Gastroesophageal sphincter (tissue), 4 donors: ENCODE measurements around the gene GLB1L3. TPM values are rescaled to one million over a fixed set of nuclear protein-coding genes. Genes with fewer than 3 reads are reported as not detected.
A peak's percentile ranks its signal among the peaks of the same experiment; 100 is the strongest.

Source experiments
- ATAC-seq: fragments of 150-250 bp; one replicate; pipeline ENCODE4 v1.9.1; 2016; ENCODE audit warnings: mild to moderate bottlenecking, moderate library complexity
- H3K27ac ChIP-seq, 4 donors: fragments of 200-600 bp; sonication (generic) in 3 of 4; 1 replicate in 3 of 4; 2 replicates in 1 of 4; pipeline ENCODE4 v1.5.1; 2016 to 2019
- H3K27me3 ChIP-seq: fragments of 200-600 bp; sonication (generic); one replicate; pipeline ENCODE4 v1.5.1; 2019
- H3K36me3 ChIP-seq, 2 donors: fragments of 200-600 bp; sonication (generic); one replicate each; pipeline ENCODE4 v1.5.1; 2019; ENCODE audit warnings: control low read depth in 1 of 2
- H3K4me1 ChIP-seq, 3 donors: fragments of 200-600 bp; sonication (generic); 1 replicate in 2 of 3; 2 replicates in 1 of 3; pipeline ENCODE4 v1.5.1; 2016 to 2019; ENCODE audit warnings: control low read depth in 2 of 3
- H3K4me3 ChIP-seq, 2 donors: fragments of 200-600 bp; sonication (generic); one replicate each; pipeline ENCODE4 v1.5.1; 2019; ENCODE audit warnings: mild to moderate bottlenecking in 1 of 2, moderate library complexity in 1 of 2
- H3K9me3 ChIP-seq, 3 donors: fragments of 200-600 bp; sonication (generic); one replicate each; pipeline ENCODE4 v1.5.1; 2017 to 2019; ENCODE audit warnings: control low read depth in 2 of 3
- CTCF ChIP-seq, 4 experiments: fragments of 200-600 bp in 2 of 4; fragments of 450-650 bp in 2 of 4; sonication (generic) in 1 of 4; IDR thresholded peaks; one replicate each; pipeline ENCODE4 v1.5.1; 2017 to 2019; ENCODE audit warnings: antibody characterized with exemption in 4 of 4, mild to moderate bottlenecking in 2 of 4, moderate library complexity in 2 of 4
- EP300 ChIP-seq: sonication (generic); formaldehyde crosslinking; IDR thresholded peaks from one replicate; pipeline ENCODE4 v1.6.1; 2017; ENCODE audit warnings: antibody characterized with exemption, mild to moderate bottlenecking
- POLR2A ChIP-seq, 2 donors: fragments of 450-650 bp; IDR thresholded peaks; one replicate each; pipeline ENCODE4 v1.6.1; 2017; ENCODE audit warnings: antibody characterized with exemption in 2 of 2, mild to moderate bottlenecking in 2 of 2, moderate library complexity in 1 of 2
- POLR2AphosphoS5 ChIP-seq: sonication (generic); formaldehyde crosslinking; IDR thresholded peaks from one replicate; pipeline ENCODE4 v1.6.1; 2017; ENCODE audit warnings: antibody characterized with exemption
- WGBS, 2 donors: methylation state at CpG; one replicate each; pipeline ENCODE4 v1.1.5; 2018; ENCODE audit warnings: low coverage in 1 of 2; 5-methylcytosine and 5-hydroxymethylcytosine counted together
- total RNA-seq, 4 donors: library from RNA; depleted of rRNA; stranded (reverse); fragments of >200 nt; gene quantifications; one replicate each; pipeline ENCODE4 v1.1.0, GENCODE V29; 2016

The GLB1L3 gene
- total RNA-seq, 4 donors from 2014 or later: 0.42 TPM; not detected in 3

- no peak for ATAC-seq
- 89% methylated on average over 5 of the region's 27 CpGs; no CpG with 5 or more reads in 1 of the 2 donors for WGBS, 2 donors
- Histone ChIP-seq H3K27me3 (peaks cover 7% of the 10 kb centered on the region), H3K4me3 (no peak overlapping the region), H3K9me3 (no peaks in the 10 kb centered on the region), H3K4me1 (peaks cover 0 to 6% (median 0%) of the 10 kb centered on the region in 3 donors), H3K27ac (no peak overlapping the region), H3K36me3 (no peaks in the 10 kb centered on the region)
- TF ChIP-seq CTCF (IDR thresholded peaks at IDR 0.05) (no peak), POLR2AphosphoS5 (no peak), POLR2A (IDR thresholded peaks at IDR 0.05) (no peak), EP300 (no peak)
Observed at GRCh38 chr11:134358165-134358855, 82.1 kb downstream of the GLB1L3 start.

- H3K27me3 ChIP-seq: peaks cover 9% of the 10 kb centered on the region
- WGBS, 2 donors: 78 to 80% methylated on average over 2 to 9 of the region's 18 CpGs
- ATAC-seq: no peak
- H3K36me3 ChIP-seq: no peaks in the 10 kb centered on the region
- peaks cover 0 to 6% (median 0%) of the 10 kb centered on the region in 3 donors for H3K4me1 ChIP-seq
- TF ChIP-seq EP300: no peak
- no peak for TF ChIP-seq POLR2AphosphoS5
- no peak for TF ChIP-seq POLR2A (IDR thresholded peaks at IDR 0.05)
- no peak for TF ChIP-seq CTCF (IDR thresholded peaks at IDR 0.05)
- no peak overlapping the region for H3K27ac ChIP-seq
- H3K4me3 ChIP-seq: no peak overlapping the region
- H3K9me3 ChIP-seq: no peaks in the 10 kb centered on the region
Observed at GRCh38 chr11:134358856-134359490, 82.8 kb downstream of the GLB1L3 start.

GRCh38 chr11:134359646-134360045, 83.5 kb downstream of the GLB1L3 start:
- Histone ChIP-seq H3K36me3 (no peaks in the 10 kb centered on the region), H3K9me3 (no peaks in the 10 kb centered on the region), H3K4me1 (peaks cover 0 to 6% (median 0%) of the 10 kb centered on the region in 3 donors), H3K4me3 (no peak overlapping the region), H3K27ac (no peak overlapping the region), H3K27me3 (peaks cover 9% of the 10 kb centered on the region)
- 75 to 77% methylated on average over 8 to 10 of the region's 10 CpGs for WGBS, 2 donors
- no peak for ATAC-seq
- TF ChIP-seq POLR2AphosphoS5 (no peak), EP300 (no peak), POLR2A (IDR thresholded peaks at IDR 0.05) (no peak), CTCF (IDR thresholded peaks at IDR 0.05) (no peak)

GRCh38 chr11:134360050-134360835, 84.1 kb downstream of the GLB1L3 start:
- no peak overlapping the region for H3K4me3 ChIP-seq
- TF ChIP-seq CTCF (IDR thresholded peaks at IDR 0.05): peak in 3 of 4 experiments; percentile 70 to 92 (median 85)
- no peak for TF ChIP-seq POLR2A (IDR thresholded peaks at IDR 0.05)
- TF ChIP-seq EP300: no peak
- TF ChIP-seq POLR2AphosphoS5: no peak
- H3K4me1 ChIP-seq: peaks cover 0 to 6% (median 0%) of the 10 kb centered on the region in 3 donors
- H3K36me3 ChIP-seq: no peaks in the 10 kb centered on the region
- peak; percentile 82 for ATAC-seq
- H3K27ac ChIP-seq: no peak overlapping the region
- H3K27me3 ChIP-seq: peaks cover 13% of the 10 kb centered on the region
- H3K9me3 ChIP-seq: no peaks in the 10 kb centered on the region
- 26 to 40% methylated on average over 13 to 17 of the region's 30 CpGs for WGBS, 2 donors
